Measurements from ENCODE around the gene OR51L1.
A peak's percentile ranks its signal among the peaks of the same experiment; 100 is the strongest.
"Not testable (repeated sequence)": the region's sequence is repeated elsewhere in the genome, so short reads cannot be mapped to it uniquely, and the experiment has no call there.

Gene OR51L1, protein sequence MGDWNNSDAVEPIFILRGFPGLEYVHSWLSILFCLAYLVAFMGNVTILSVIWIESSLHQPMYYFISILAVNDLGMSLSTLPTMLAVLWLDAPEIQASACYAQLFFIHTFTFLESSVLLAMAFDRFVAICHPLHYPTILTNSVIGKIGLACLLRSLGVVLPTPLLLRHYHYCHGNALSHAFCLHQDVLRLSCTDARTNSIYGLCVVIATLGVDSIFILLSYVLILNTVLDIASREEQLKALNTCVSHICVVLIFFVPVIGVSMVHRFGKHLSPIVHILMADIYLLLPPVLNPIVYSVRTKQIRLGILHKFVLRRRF

DNA sequence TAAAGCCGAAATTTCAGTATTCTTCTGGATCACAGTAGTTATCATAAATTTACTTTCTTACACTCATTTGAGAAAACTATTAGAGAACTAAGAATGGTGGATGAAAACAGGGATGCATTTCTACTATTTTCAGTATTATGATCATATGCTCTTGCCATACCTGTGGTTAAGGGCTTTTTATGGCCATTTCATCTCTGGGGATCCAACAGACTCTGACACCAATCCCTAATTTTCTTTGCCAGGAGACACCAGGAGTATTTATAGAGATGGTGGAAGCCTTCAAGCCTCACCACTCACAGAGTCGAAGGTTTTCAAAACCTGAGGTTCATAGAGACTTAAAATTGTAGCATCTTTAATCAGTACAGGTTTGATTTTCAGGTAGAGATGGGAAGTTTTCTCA, at the start of gene OR51L1:
OR51L1 (plus strand) TSS at position 301 of the 400 bp plus-strand sequence. CDS start 4,132 bp downstream, outside the sequence.
- DNase-seq: no peak

DNA sequence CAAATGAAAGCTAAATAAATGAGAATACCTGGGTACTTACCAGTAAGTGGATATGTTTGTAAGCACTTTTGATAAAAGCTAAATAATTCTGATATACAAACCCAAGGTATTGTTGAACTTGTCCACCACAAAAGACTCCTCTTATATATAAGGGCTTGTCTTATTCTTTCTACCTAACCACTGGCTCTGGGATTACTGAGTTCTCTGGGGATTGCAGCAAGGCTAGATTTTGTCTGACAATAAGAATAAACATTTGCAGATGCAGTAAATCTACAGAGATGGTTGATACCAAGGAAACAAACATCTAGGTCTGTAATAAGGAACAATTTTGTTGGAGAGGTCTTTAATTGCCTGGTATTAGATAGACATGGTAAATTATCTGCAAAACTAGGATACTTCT, 47.1 kb upstream of the OR51L1 start, which contains the start of gene OR51A4:
OR51A4 (minus strand) TSS at position 101 of the 400 bp plus-strand sequence. CDS start 505 bp downstream, outside the sequence.
- DNase-seq: no peak

DNA sequence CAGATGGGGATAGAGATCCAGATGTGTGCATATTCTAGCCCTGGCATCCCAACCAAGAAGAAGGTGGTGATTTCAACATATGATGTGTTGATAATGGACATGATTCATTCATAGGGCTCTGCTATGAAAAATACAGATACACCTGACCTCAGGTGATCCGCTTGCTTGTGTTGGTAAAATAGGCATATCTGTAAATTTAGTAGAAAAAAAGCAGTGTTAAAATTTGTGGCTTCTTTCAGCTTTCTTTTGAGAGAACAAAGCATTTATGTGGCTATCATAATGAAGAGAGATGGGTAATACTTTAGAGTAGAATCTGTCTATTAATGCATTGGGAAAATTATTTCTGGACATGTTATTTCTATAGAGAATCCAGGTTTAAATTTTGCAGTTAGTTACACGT, 39.0 kb upstream of the OR51L1 start, which contains the start of gene OR51A2:
OR51A2 (minus strand) TSS at position 101 of the 400 bp plus-strand sequence; CDS start at position 101, 0 bp downstream.
- not testable (repeated sequence) for DNase-seq

DNA sequence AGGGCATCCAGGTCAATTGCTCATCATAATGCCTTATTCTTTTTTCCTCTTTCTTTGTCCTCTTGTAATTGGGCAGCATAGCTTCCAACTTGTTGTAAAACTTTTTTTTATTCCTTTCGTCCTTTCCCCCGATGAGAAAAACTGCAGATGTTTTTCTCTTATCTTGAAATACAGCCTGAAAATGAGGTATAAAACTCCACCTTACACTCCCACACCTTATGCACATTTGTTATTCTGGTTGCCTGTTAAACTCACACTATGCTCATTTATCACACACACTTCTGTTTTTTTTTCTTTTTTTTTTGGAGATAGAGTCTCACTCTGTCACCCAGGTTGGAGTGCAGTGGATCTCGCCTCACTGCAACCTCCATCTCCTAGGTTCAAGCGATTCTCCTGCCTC, 37.3 kb upstream of the OR51L1 start:
- no peak for DNase-seq

DNA sequence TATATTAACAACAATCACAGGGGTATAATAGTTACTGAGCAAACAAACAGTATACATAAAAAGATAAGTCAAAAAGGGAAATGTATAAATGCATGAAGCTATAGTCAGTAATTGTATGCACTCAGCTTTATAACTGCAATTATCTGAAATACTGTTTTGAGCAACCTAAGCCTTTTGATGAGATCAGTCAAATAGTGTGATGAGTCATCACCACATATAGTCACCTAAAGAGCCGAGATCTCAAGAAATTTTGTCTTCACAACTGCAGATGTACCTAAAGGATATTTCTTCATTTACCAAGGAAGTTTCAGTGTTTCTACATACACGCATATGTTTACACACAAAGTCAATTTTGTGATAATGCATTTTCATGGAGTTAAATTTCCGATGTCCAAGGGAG, 33.8 kb upstream of the OR51L1 start:
- no peak for DNase-seq

DNA sequence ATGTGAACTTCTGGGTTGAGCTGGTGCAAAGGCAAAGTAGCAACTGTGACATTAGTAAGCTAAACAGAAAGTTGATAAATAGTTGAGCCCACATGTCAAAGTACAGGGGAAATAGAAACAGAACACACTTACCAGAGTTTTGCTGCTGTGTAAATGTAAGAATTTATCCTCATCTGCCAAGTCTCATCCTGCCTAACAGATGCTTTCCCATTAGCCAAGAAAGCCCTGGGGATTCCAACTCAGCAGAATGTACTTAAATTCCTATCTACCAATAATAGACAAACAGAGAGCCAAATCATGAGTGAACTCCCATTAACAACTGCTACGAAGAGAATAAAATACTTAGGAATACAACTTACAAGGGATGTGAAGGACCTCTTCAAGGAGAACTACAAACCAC, 31.8 kb upstream of the OR51L1 start:
- peak; percentile 34 for DNase-seq

DNA sequence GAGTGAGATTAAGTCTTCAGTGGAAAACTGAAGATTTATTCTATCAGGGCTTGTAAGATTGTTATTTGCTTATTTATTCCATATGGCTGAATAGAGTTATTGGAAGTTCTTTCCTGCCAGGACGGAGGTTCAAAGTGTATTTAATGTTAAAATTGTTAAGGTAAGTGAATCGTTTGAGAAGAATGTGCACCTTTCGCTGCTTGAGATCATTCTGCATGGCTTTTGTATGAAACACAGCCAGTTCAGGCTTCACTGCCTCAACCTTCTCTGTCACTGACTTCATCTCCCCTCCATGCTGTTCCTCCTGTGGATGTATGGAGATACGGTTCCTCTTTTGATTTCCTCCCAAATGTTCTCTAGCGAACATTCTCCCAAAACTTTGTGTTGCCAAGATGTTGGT, 19.2 kb upstream of the OR51L1 start:
- no peak for DNase-seq

DNA sequence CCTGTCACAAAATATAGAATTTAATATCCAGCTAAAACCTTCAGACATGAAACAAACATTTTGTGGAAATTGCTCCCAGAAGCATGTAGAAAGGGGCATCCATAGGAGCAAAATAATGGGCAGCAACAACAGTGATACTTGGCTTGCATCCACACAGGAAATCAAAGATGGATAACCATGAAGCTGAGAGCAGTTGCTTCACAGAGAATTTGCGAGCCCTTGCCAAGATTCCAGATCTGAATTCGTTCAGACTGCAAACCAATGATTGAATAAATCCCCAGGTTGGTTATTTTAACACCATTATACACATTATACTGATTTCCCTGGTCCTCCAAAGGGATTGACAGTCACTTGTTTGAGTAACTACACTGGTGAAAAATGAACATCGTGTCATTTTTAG, 15.6 kb upstream of the OR51L1 start:
- DNase-seq: peak; percentile 24

DNA sequence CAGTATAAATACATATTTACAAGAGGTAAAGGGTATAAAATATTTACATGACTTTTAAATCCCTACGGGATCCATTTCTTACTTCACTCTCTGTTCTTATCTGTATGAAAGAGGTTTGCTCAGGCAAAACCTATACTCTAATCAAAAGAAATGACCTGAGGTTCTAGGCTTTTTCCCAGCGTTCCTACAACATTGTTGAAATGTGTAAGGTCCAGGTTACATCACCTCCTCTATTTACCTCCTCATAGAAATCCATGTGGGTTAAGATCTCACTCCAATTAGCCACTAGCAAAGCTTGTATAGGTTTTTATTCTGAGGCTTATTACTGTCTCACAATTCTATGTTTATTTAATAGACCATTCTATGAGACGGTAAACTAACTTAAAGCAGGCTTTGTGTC, 12.0 kb upstream of the OR51L1 start:
- DNase-seq: no peak

DNA sequence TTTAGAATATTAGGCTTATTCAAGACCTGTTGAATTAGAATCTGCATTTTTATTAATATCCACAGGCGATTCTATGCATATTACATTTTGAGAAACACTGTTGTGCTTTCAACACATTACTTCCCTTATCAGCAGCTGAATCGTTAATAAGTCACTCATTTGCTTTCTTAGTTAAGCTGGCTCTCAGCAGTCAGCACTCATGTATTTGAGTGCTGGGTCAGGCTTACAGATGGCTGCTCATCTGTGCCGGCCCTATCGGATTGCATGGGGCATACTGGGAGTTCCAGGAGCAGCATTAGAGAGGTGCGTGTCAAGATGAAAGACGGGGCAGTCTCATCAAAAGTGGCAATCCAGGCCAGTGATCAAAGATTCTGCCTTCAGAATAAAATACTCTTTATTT, 10.8 kb upstream of the OR51L1 start:
- DNase-seq: no peak

DNA sequence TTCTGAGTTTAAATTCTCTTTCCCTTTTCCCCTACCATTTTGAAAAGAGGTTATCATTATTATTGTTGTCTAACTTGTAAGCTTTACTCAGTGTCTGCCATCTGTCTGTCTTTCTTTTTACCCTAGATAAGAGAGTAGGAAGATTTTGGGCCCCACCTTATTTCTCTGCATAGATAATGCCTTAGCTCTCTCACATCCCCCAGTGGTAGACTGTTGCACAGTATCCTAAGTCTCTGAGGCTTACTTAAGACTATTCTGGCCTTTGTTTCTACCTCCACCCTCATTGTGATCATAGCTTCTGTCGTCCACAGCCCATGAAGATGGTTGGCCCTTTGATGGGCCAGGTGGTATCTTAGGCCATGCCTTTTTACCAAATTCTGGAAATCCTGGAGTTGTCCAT, 3.6 kb upstream of the OR51L1 start:
- DNase-seq: no peak

DNA sequence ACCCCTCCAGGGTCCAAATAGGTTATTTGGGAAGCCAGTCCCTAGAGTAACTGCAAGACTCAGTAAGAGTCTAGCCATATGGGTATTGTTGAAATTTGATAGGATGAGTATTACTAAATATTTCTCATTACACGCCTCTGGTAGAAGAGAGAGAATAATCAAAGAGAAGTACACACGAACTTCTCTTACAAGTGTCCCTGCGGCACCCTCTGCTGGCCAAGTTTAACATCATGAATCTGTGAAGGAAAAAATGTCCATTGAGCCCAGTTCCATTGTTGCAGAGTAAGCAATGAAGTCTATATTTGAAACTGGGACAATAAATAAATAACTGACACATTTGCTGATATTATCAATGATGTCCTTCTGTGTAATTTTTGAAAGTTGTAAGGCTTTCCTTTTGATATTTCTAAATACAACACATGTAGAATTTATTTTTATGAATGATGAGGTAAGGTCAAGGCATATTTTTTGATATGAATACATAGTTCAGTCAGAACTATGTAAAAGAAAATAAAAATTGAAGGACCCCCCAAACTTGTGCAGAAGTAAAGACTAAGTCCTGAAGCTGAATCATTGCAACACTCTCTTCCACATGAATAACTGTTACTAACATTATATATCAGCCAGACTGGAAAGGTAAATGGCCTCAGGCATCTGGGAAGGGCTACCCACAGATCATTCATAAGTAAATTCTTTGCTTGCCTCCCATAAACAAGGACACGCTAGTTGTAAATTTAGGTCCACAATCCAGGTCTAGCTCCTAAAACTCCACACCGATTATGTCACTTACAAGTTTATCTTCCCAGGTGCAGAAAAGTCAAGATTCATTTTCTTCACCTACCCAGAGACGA, 10.0 kb downstream of the OR51L1 start:
- peak; percentile 56 for DNase-seq

DNA sequence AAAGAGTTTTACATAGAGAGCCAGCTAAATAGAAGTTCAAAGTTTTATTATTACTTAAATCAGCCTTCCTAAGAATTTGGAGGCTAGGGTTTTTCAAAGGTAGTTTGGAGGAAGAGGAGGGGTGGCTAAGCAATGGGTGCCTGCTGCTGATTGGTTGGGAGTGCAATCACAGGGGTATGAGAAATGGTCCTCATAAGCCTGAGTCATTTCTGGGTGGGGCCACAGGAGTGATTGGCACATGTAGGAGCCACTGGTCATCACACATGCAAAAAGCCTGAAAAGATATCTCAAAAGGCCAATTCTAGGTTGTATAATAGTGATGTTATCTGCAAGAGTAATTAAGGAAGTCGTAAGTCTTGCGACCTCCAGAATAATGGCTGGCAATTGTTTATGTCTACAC, 12.9 kb downstream of the OR51L1 start:
- no peak for DNase-seq

DNA sequence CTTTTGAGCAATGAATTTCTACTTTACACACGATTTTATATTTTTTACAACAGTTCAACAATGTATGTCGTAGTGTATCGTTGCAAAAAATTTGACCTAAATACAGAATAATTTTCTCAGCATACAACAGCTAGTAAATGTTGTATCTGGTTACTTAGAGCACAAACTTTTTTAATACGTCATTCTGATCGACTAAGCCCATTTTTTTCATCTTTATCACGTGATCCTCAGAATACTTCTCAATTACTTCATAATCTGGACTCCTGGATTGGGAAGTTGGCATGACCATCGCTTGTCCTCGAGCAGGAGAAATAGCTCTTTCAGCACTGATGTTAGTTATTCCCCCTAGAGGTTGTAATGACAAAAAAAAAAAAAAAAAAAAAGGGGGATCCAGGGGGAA, 16.6 kb downstream of the OR51L1 start:
- DNase-seq: no peak

DNA sequence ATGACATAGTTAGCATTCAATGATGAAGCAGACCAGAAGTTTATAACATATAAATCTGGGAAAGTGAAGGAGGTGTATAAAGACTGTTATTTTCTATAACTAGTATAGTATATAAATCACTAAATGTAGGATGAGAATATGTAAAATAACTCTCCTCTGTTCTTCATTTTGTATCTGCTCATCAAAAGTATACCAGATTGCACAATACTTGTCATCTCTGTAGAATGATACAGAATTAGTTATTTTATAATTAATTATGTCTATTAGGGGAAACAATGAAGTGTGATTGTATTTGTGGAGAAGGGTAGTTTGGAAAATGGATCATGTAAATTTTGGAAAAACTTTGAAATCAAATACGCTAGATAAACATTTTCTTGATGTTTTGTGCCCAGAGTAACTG, 18.4 kb downstream of the OR51L1 start:
- DNase-seq: no peak

DNA sequence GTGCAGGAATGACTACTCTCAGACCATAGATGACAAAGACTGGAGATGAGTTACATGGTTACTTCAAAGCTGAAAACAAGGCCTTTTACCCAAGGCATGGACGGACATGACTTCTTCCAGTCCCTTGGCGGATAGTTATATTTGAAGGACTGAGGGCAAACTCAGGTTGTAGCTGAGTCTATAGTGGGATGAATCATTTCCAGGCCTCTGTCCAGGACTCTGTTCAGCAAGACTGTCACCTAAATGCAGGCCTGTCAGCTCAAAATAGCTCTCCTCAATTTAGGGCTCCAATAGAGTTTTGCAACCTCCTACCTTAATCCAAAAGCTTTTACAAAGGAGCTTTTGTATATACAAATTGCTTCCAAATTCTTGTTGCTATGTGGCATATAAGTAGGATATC, 27.3 kb downstream of the OR51L1 start:
- no peak for DNase-seq

DNA sequence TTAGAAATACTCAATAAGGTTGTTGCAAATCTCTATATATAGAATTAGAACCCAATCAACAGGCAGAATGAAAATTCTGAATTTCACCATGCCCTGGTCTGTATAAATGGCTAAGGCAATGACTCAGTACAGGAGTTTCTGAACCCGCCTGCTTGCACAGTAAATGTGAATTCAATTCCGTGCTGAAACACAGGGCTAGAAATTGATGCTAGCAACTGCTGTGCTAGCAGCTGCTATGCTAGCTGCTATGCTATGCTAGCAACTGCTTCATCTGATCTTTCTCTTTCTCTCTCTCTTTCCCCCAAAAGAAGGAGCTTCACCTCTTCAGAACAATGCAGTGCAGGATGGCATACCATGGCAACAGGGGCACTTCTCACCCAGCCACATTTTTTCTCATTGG, 42.0 kb downstream of the OR51L1 start:
- DNase-seq: no peak

DNA sequence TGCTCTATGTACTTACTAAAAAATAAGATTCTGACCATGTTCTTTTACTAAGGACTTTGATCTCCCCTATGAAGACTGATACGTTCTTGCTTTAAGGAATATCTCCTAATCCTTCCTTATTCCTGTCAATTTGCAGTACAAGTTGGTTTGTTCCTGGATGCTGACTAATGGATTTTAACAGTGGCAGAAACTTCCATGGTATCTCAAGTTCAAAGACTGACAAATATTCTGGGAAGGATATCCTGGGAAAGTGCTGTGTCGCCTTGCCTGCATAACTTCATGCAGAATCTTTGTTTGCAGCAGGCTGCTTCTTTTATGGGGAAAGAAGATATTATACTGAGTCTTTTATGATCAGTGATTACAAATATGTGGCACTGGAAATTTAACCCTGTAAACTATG, 43.3 kb downstream of the OR51L1 start:
- no peak for DNase-seq

DNA sequence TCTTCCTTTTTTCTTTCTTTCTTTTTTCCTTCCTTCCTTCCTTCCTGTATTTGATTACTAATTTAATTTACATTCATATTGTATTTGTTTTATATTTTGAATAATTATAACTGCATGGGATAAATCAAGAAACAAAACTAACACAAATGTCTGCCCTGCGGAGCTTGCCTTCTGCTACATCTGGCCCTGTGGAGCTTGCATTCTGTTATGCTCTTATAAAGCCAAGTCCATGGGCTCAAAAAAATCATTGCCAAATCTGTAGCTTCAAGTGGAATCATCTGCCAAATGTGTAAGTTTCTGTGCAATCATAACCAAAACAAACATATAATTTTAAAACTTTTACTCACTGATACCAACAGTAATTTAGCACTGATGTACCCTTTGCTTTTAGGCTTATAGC, 43.7 kb downstream of the OR51L1 start:
- DNase-seq: no peak

DNA sequence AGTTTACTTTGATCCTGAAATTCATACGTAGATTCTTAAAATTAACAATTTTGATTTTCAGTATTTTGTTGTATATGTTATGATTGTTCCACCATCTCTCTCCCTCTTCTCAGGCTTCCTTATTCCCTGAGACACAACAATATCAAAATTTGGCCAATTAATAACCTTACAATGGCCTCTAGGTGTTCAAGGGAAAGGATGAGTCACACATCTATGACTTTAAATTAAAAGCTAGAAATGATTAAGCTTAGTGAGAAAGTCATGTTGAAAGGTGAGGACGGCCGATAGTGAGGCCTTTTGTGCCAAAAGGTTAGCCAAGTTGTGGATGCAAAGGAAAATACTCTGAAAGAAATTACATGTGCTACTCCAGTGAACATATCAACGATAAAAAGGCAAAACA, 46.2 kb downstream of the OR51L1 start:
- no peak for DNase-seq

DNA sequence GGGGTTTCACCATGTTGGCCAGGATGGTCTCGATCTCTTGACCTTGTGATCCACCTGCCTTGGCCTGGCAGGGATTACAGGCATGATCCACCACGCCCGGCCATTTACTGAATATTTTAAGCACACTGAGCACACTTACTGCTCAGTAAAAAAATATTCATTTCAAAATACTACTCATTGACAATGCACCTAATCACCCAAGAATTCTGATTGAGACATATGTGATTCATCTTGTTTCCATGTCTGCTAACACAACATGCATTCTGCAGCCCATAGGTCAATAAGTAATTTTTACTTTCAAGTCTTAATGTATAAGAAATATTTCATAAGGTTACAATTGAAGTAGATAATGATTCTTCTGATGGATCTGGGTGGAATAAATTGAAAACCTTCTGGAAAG, 47.4 kb downstream of the OR51L1 start:
- DNase-seq: no peak

DNA sequence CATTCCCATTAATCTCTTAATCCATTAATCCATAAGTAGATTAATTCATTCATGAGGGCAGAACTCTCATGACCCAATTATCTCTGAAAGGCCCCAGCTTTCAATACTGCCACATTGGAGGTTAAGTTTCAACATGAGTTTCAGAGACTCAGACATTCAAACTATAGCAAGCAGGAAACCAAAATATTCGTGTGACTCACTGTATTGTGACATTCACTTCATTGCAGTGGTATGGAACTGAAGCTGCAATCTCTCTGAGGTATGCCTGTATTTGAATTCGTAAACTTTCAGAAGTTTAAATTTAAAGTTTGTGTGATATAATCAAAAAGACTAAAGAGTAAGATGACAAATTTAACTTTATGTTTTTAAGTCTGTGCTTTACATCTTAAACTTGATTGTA, 48.7 kb downstream of the OR51L1 start:
- DNase-seq: no peak

DNA sequence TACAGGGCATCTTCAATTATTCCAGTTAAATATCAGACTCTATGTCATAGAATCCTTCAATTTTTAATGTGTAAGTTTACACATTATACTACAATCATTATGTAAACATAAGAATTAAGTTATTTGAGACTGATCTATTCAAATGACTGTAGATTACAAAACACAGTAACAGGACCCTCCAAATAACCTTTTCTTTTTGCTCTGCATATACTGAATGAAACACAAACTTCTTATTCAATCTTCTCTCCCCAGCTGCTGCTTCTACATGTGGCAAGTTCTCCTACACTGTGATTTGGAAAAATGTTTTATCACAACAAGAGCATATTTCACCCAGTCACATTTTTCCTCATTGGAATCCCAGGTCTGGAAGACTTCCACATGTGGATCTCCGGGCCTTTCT, 51.6 kb downstream of the OR51L1 start, which contains the start of gene OR52J3:
OR52J3 (plus strand) TSS at position 301 of the 400 bp plus-strand sequence; CDS start at position 301, 0 bp downstream.
- no peak for DNase-seq

DNA sequence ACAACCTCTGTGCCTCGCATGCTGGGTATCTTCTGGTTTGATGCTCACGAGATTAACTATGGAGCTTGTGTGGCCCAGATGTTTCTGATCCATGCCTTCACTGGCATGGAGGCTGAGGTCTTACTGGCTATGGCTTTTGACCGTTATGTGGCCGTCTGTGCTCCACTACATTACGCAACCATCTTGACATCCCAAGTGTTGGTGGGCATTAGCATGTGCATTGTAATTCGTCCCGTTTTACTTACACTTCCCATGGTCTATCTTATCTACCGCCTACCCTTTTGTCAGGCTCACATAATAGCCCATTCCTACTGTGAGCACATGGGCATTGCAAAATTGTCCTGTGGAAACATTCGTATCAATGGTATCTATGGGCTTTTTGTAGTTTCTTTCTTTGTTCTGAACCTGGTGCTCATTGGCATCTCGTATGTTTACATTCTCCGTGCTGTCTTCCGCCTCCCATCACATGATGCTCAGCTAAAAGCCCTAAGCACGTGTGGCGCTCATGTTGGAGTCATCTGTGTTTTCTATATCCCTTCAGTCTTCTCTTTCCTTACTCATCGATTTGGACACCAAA, 52.2 kb downstream of the OR51L1 start:
- no peak for DNase-seq
